ENCODE results near the gene ZNF254. TPM values are rescaled to one million over a fixed set of nuclear protein-coding genes. Genes with fewer than 3 reads are reported as not detected.

The ZNF254 gene
- total RNA-seq, 1 experiment from 2014 or later, result 26.6 TPM

GRCh38 chr19:24072720-24073119 lies 14.3 kb upstream of the ZNF254 start:
- Histone ChIP-seq H4K8ac (replicated peaks; ENCODE audit: insufficient read length, low read depth, low read length) (no peak overlapping the region), H2BK20ac (ENCODE audit: low read depth, low read length, poor library complexity, severe bottlenecking) (no peak overlapping the region), H2AFZ (ENCODE audit: low read length) (no peak overlapping the region), H4K20me1 (ENCODE audit: control insufficient read depth, insufficient read depth, insufficient read length) (no peaks in the 10 kb centered on the region), H3K27me3 (ENCODE audit: insufficient read depth, low read length) (no peaks in the 10 kb centered on the region), H3K4me1 (ENCODE audit: insufficient read depth, low read length) (peaks cover 24% of the 10 kb centered on the region; the same call in 1 of the 2 replicates), H3T11ph (ENCODE audit: low read length) (no peak overlapping the region), H3K23ac (ENCODE audit: insufficient read length, low read depth, low read length) (no peak overlapping the region), H3K23me2 (ENCODE audit: insufficient read length, low read depth, low read length, poor library complexity, severe bottlenecking) (no peaks in the 10 kb centered on the region), H3K9me3 (ENCODE audit: control insufficient read depth, low read depth, low read length) (no peaks in the 10 kb centered on the region), H4K5ac (ENCODE audit: insufficient read length, low read depth, low read length) (no peak overlapping the region), H2AK5ac (ENCODE audit: insufficient read length, low read length) (no peak overlapping the region), H3K27ac (ENCODE audit: insufficient read length, low read depth, low read length) (no peak overlapping the region), H3K79me2 (ENCODE audit: insufficient read depth, low read length) (no peaks in the 10 kb centered on the region), H2BK15ac (ENCODE audit: low read depth, low read length) (no peak overlapping the region), H3K9ac (ENCODE audit: extremely low read depth, insufficient read length, low read length) (no peak overlapping the region), H3K56ac (ENCODE audit: insufficient read length, low read depth, low read length) (no peak overlapping the region), H2BK12ac (ENCODE audit: insufficient read length, low read depth, low read length) (no peak overlapping the region), H3K4me2 (ENCODE audit: insufficient read depth, insufficient read length, low read length) (no peak overlapping the region), H4K91ac (ENCODE audit: insufficient read length, low read depth, low read length) (no peak overlapping the region), H2BK5ac (ENCODE audit: insufficient read length, low read length) (no peak overlapping the region), H3K4ac (ENCODE audit: low read depth, low read length) (no peak overlapping the region), H3K18ac (ENCODE audit: insufficient read length, low read depth, low read length) (no peak overlapping the region), H3K14ac (ENCODE audit: insufficient read depth, low read length) (no peak overlapping the region), H2BK120ac (ENCODE audit: low read depth, low read length, poor library complexity, severe bottlenecking) (no peak overlapping the region), H3K79me1 (ENCODE audit: insufficient read depth, low read depth, low read length, poor library complexity, severe bottlenecking) (no peaks in the 10 kb centered on the region)
- H3K4me3 Mint-ChIP-seq, result no peak overlapping the region
- H3K4me1 Mint-ChIP-seq, result peaks cover 39 to 41% of the 10 kb centered on the region in 2 experiments
- no peak overlapping the region for H3K27ac Mint-ChIP-seq
- TF ChIP-seq CTCF (conservative IDR thresholded peaks at IDR 0.05), result no peak
- H3K27me3 Mint-ChIP-seq (ENCODE audit: low read depth), result no peaks in the 10 kb centered on the region
- peaks cover 8 to 28% of the 10 kb centered on the region in 2 experiments for H3K9me3 Mint-ChIP-seq
- DNase-seq, result no peak
- H3K36me3 Mint-ChIP-seq (ENCODE audit: insufficient read depth in 1 of 3, low read depth in 3 of 3), result peaks cover 69 to 74% (median 71%) of the 10 kb centered on the region in 3 experiments

Measured in H9 (cell line).